Glutamatergic neuron (in vitro differentiated cells): ENCODE results near the gene TNRC18. TPM values are rescaled to one million over a fixed set of nuclear protein-coding genes. Genes with fewer than 3 reads are reported as not detected.
A peak's percentile ranks its signal among the peaks of the same experiment; 100 is the strongest.

Experiments used
- DNase-seq: peaks from one replicate; pipeline ENCODE4 v3.0.0; 2022
- H3K27ac Mint-ChIP-seq: one replicate; pipeline ENCODE4 v1.8.0; 2020; ENCODE audit warnings: mild to moderate bottlenecking, mixed read lengths, inconsistent platforms; ENCODE audit not compliant: unreplicated experiment
- H3K27me3 Mint-ChIP-seq: one replicate; pipeline ENCODE4 v1.8.0; 2020; ENCODE audit warnings: mild to moderate bottlenecking, moderate library complexity, mixed read lengths, inconsistent platforms; ENCODE audit not compliant: unreplicated experiment
- H3K36me3 Mint-ChIP-seq: one replicate; pipeline ENCODE4 v1.8.0; 2020; ENCODE audit warnings: mild to moderate bottlenecking, mixed read lengths, inconsistent platforms; ENCODE audit not compliant: unreplicated experiment
- H3K4me1 Mint-ChIP-seq: one replicate; pipeline ENCODE4 v1.8.0; 2020; ENCODE audit warnings: mild to moderate bottlenecking, low read depth, mixed read lengths, inconsistent platforms; ENCODE audit not compliant: unreplicated experiment
- H3K4me3 Mint-ChIP-seq: one replicate; pipeline ENCODE4 v1.8.0; 2020; ENCODE audit warnings: mild to moderate bottlenecking, mixed read lengths, inconsistent platforms; ENCODE audit not compliant: unreplicated experiment
- H3K9me3 Mint-ChIP-seq: one replicate; pipeline ENCODE4 v1.8.0; 2020; ENCODE audit warnings: mild to moderate bottlenecking, moderate library complexity, mixed read lengths, inconsistent platforms; ENCODE audit not compliant: unreplicated experiment
- total RNA-seq: library from RNA; stranded (reverse); fragmentation: NEBNext Ultra II Directional; extraction: Animal tissue kit (Norgen Biotek cat#: 25700); gene quantifications from one replicate; pipeline ENCODE4 v1.2.1, GENCODE V29; 2021; ENCODE audit not compliant: unreplicated experiment
- TF ChIP-seq, protein P1 (sequence below): fragments of 200-600 bp; sonication (generic); IDR thresholded peaks from one replicate; pipeline ENCODE4 v1.5.0; 2021; ENCODE audit not compliant: partially characterized antibody, unreplicated experiment

The TNRC18 gene
- total RNA-seq, 1 donor from 2014 or later = 54.6 TPM

DNA sequence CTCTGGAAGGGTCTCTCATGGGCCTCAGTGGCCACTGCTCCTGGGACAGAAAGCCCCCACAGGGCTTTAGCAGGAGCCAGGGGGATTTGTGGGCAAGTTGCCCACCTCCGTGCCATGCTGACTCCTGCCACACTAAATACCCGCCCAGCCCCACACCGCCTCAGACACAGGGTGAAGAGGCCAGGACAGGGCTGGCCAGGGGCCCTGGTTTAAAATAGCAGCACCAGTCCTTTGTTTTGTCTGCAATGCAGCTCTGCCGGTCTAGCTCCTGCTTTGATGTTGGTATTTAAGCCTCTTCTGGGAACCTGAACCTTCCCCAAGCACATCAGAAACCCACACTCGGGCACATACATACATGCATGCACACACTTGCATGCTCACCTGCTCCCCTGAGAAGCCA is 14.4 kb upstream of the TNRC18 start:
- H3K27me3 Mint-ChIP-seq = peaks cover 18% of the 10 kb centered on the region
- TF ChIP-seq, protein P1, sequence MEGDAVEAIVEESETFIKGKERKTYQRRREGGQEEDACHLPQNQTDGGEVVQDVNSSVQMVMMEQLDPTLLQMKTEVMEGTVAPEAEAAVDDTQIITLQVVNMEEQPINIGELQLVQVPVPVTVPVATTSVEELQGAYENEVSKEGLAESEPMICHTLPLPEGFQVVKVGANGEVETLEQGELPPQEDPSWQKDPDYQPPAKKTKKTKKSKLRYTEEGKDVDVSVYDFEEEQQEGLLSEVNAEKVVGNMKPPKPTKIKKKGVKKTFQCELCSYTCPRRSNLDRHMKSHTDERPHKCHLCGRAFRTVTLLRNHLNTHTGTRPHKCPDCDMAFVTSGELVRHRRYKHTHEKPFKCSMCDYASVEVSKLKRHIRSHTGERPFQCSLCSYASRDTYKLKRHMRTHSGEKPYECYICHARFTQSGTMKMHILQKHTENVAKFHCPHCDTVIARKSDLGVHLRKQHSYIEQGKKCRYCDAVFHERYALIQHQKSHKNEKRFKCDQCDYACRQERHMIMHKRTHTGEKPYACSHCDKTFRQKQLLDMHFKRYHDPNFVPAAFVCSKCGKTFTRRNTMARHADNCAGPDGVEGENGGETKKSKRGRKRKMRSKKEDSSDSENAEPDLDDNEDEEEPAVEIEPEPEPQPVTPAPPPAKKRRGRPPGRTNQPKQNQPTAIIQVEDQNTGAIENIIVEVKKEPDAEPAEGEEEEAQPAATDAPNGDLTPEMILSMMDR = no peak
- DNase-seq = no peak
- H3K9me3 Mint-ChIP-seq = peaks cover 4% of the 10 kb centered on the region
- H3K4me3 Mint-ChIP-seq = no peak overlapping the region
- no peak overlapping the region for H3K27ac Mint-ChIP-seq
- H3K36me3 Mint-ChIP-seq = peaks cover 14% of the 10 kb centered on the region
- H3K4me1 Mint-ChIP-seq = peaks cover 4% of the 10 kb centered on the region

DNA sequence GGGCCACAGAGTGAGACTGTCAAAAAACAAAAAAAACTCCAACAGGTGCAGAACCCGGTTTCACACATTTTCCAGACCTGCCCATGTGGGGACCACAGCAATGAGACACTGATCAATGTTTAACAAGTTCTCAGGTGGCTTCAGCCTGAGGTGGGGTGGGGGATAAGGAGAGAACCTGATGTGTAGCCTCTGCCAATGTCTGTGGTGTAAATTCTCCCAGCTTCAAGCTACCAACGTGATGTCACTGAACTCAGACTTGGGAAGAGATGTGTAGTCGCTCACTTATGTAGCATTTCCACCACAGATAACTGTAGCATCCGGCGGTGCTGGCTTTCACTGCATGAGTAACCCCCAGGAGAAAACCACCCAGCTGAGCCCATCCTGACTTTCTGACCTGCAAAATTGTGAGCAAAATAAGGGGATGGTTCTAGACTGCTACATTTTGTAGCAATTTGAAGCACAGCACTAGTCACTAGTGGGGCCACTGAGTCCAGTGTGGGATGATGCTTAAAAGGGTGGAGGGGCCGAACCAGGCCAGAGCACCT is 13.8 kb upstream of the TNRC18 start:
- Mint-ChIP-seq H3K4me3 (no peak overlapping the region), H3K27ac (peak overlapping the region; percentile 38), H3K4me1 (peaks cover 4% of the 10 kb centered on the region), H3K9me3 (peaks cover 4% of the 10 kb centered on the region), H3K27me3 (peaks cover 18% of the 10 kb centered on the region), H3K36me3 (peaks cover 14% of the 10 kb centered on the region)
- TF ChIP-seq, protein P1 = no peak
- no peak for DNase-seq

DNA sequence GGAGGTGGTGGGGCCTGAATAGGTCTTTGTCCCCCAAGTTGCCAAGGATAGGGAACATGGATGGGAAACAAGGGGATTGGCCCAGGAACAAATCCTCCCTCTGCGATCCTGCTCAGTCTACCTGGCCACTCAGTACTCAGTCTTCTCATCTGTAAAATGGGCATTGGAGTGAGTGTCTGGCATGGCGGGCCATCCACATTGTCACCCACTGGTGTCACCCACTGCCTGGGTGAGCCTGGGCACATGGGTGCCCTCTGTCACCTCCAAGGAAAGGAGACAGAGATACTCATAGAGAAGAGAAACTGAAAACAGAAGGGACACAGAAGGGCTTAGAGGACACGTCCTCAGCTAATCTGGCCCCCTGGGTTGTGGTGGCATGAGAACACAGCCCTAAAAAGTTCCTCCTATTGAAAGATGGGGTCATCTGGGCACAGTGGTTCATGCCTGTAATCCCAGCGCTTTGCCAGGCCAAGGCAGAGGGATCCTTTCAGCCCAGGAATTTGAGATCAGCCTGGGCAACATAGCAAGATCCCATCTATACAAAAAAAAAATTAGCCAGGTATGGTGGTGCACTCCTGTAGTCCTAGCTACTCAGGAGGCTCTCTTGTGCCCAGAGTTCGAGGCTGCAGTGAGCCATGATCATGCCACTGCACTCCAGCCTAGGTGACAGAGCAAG is 12.5 kb upstream of the TNRC18 start:
- H3K4me1 Mint-ChIP-seq = peaks cover 8% of the 10 kb centered on the region
- peaks cover 8% of the 10 kb centered on the region for H3K9me3 Mint-ChIP-seq
- peaks cover 14% of the 10 kb centered on the region for H3K36me3 Mint-ChIP-seq
- no peak for DNase-seq
- TF ChIP-seq, protein P1 = no peak
- peaks cover 20% of the 10 kb centered on the region for H3K27me3 Mint-ChIP-seq
- H3K27ac Mint-ChIP-seq = no peak overlapping the region
- H3K4me3 Mint-ChIP-seq = no peak overlapping the region

DNA sequence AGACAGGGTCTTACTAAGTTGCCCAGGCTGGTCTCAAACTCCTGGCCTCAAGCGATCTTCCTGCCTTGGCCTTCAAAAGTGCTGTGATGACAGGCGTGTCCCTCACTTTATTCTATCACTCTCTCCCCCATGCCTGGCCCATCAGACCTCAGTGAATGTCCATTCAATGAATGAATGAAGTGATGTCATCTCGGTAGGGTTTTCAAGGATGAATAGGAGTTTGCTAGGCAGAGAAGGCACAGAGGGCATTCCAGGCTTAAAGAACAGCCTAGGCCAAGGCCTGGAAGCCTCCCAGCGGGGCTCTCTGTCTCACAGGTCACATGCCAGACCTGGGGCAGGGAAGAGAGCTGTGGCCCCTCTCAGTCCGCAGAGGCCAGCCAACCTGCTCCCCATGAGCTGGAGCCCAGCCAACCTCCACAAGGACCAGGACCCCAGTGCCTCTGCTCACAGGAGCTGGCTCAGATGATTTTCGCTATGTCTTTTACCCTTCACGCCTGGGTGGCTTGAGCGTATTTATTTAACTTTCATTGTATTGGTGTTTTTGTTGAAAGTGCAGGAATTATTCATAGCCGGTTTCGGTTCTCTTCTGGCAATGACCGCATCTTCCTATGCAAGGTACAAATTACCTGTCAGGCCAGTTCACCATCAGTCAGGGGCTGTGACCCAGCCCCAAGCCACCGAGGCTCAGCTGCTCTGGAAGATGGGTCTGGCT is 11.8 kb upstream of the TNRC18 start:
- peaks cover 14% of the 10 kb centered on the region for H3K36me3 Mint-ChIP-seq

More for the DNA sequence above, 11.8 kb upstream of the TNRC18 start:
- DNase-seq = no peak
- Mint-ChIP-seq H3K27ac (no peak overlapping the region), H3K4me3 (no peak overlapping the region), H3K27me3 (peaks cover 18% of the 10 kb centered on the region), H3K9me3 (peaks cover 8% of the 10 kb centered on the region), H3K4me1 (peaks cover 6% of the 10 kb centered on the region)
- TF ChIP-seq, protein P1 = no peak
